NCI-H2107 treated with DMSO at 0.1 percent for 48 hours (cell line): ENCODE data around the gene MARCHF9.

Experiments used
- DNase-seq: peaks from one replicate; lab custom pipeline; 2025; ENCODE audit not compliant: unreplicated experiment; lab: John Stamatoyannopoulos, UW

Gene MARCHF9

GRCh38 chr12:57724003-57724935, 30.6 kb upstream of the MARCHF9 start:
- DNase-seq: no peak

GRCh38 chr12:57724936-57725740, 29.8 kb upstream of the MARCHF9 start:
- DNase-seq: no peak

GRCh38 chr12:57725851-57726150, 29.1 kb upstream of the MARCHF9 start:
- DNase-seq: no peak

- peak; percentile 48 for DNase-seq
Measured at GRCh38 chr12:57726151-57726883, 28.6 kb upstream of the MARCHF9 start.

- DNase-seq: no peak
Measured at GRCh38 chr12:57726884-57727757, 27.8 kb upstream of the MARCHF9 start.

GRCh38 chr12:57727758-57728395, 27.0 kb upstream of the MARCHF9 start:
- DNase-seq: no peak

GRCh38 chr12:57729321-57729844, 25.5 kb upstream of the MARCHF9 start:
- DNase-seq: no peak

- no peak for DNase-seq
Measured at GRCh38 chr12:57730336-57731067, 24.4 kb upstream of the MARCHF9 start.

- DNase-seq: no peak
Measured at GRCh38 chr12:57731411-57732080, 23.4 kb upstream of the MARCHF9 start.

- no peak for DNase-seq
Measured at GRCh38 chr12:57732270-57732669, 22.6 kb upstream of the MARCHF9 start.

GRCh38 chr12:57732726-57733593, 21.9 kb upstream of the MARCHF9 start:
- no peak for DNase-seq

GRCh38 chr12:57733928-57734327, 21.0 kb upstream of the MARCHF9 start:
- DNase-seq: no peak

- DNase-seq: no peak
Measured at GRCh38 chr12:57734591-57734990, 20.3 kb upstream of the MARCHF9 start.

- DNase-seq: no peak
Measured at GRCh38 chr12:57735198-57735855, 19.6 kb upstream of the MARCHF9 start.

GRCh38 chr12:57735952-57736740, 18.8 kb upstream of the MARCHF9 start:
- DNase-seq: no peak

GRCh38 chr12:57736741-57737466, 18.0 kb upstream of the MARCHF9 start:
- DNase-seq: no peak
